Effector memory CD8-positive, alpha-beta T cell (primary cell): Measurements from ENCODE around the gene OR4D1.
"Not testable (repeated sequence)": the region's sequence is repeated elsewhere in the genome, so short reads cannot be mapped to it uniquely, and the experiment has no call there.

ENCODE experiments used
- ATAC-seq: fragments of 150-1000 bp; cut with Tn5 transposase; replicated peaks from 2 replicates; pipeline ENCODE4 v1.10.0; 2021; ENCODE audit warnings: mild to moderate bottlenecking, moderate library complexity
- DNase-seq, 3 experiments: peaks; one replicate each; pipeline ENCODE4 v3.0.0; 2021
- H3K27ac Mint-ChIP-seq, 2 donors: one replicate each; pipeline ENCODE4 v1.8.0; 2022; ENCODE audit warnings: mild to moderate bottlenecking in 2 of 2, mixed read lengths in 2 of 2, moderate library complexity in 2 of 2
- H3K27me3 Mint-ChIP-seq, 2 donors: one replicate each; pipeline ENCODE4 v1.8.0; 2022; ENCODE audit warnings: mixed read lengths in 2 of 2
- H3K36me3 Mint-ChIP-seq: one replicate; pipeline ENCODE4 v1.8.0; 2022; ENCODE audit warnings: mild to moderate bottlenecking, moderate library complexity, mixed read lengths; ENCODE audit not compliant: insufficient read depth
- H3K4me1 Mint-ChIP-seq, 2 donors: one replicate each; pipeline ENCODE4 v1.8.0; 2022; ENCODE audit warnings: low read depth in 2 of 2, mixed read lengths in 2 of 2
- H3K4me3 Mint-ChIP-seq, 2 donors: one replicate each; pipeline ENCODE4 v1.8.0; 2022; ENCODE audit warnings: mild to moderate bottlenecking in 2 of 2, mixed read lengths in 2 of 2, moderate library complexity in 2 of 2
- H3K9me3 Mint-ChIP-seq, 2 donors: one replicate each; pipeline ENCODE4 v1.8.0; 2022; ENCODE audit warnings: mixed read lengths in 2 of 2
- total RNA-seq, 9 experiments: gene quantifications; one replicate each; lab custom pipeline; 2026; lab: John Stamatoyannopoulos, UW

The OR4D1 gene
- total RNA-seq = 0 to 2.6 (median 0.12) reads per million in 9 experiments

- peaks cover 8 to 31% of the 10 kb centered on the region in 2 donors for H3K9me3 Mint-ChIP-seq
- ATAC-seq (no peak), DNase-seq (no peak)
- H3K4me3 Mint-ChIP-seq = no peak within 1 kb of the TSS
- no peaks in the 10 kb centered on the region for H3K27me3 Mint-ChIP-seq
- peak within 1 kb of the TSS in 1 of 2 donors; percentile 9 for H3K27ac Mint-ChIP-seq
- peaks cover 11 to 43% of the 10 kb centered on the region in 2 donors for H3K4me1 Mint-ChIP-seq
- peaks cover 7% of the 10 kb centered on the region for H3K36me3 Mint-ChIP-seq
These were observed at the start of gene OR4D1 for GRCh38 chr17:58147930-58148434. TSS of gene OR4D1 (plus strand) at chr17:58148384. CDS start at chr17:58155154, 6,770 bp downstream.

GRCh38 chr17:58100506-58100905 lies 47.7 kb upstream of the OR4D1 start:
- peaks cover 3% of the 10 kb centered on the region for H3K36me3 Mint-ChIP-seq

GRCh38 chr17:58101898-58102297 lies 46.3 kb upstream of the OR4D1 start:
- not testable (repeated sequence) for ATAC-seq, H3K27me3 Mint-ChIP-seq, H3K4me3 Mint-ChIP-seq, H3K9me3 Mint-ChIP-seq, H3K27ac Mint-ChIP-seq, DNase-seq, H3K36me3 Mint-ChIP-seq
- H3K4me1 Mint-ChIP-seq = peaks cover 2 to 17% of the 10 kb centered on the region in 2 donors

More at GRCh38 chr17:58100506-58100905, 47.7 kb upstream of the OR4D1 start:
- DNase-seq (no peak), ATAC-seq (no peak)
- Mint-ChIP-seq H3K27me3 (no peaks in the 10 kb centered on the region), H3K27ac (no peak overlapping the region), H3K4me3 (no peak overlapping the region), H3K4me1 (peaks cover 2 to 17% of the 10 kb centered on the region in 2 donors), H3K9me3 (no peaks in the 10 kb centered on the region)

- Mint-ChIP-seq H3K9me3 (no peaks in the 10 kb centered on the region), H3K27ac (no peak overlapping the region), H3K36me3 (no peaks in the 10 kb centered on the region), H3K4me1 (peaks cover 0 to 4% of the 10 kb centered on the region in 2 donors), H3K4me3 (no peak overlapping the region), H3K27me3 (no peaks in the 10 kb centered on the region)
- ATAC-seq (no peak), DNase-seq (no peak)
These were observed 43.1 kb upstream of the OR4D1 start for GRCh38 chr17:58105093-58105492.

- Mint-ChIP-seq H3K4me1 (no peaks in the 10 kb centered on the region), H3K27me3 (peaks cover 5 to 8% of the 10 kb centered on the region in 2 donors), H3K9me3 (no peaks in the 10 kb centered on the region), H3K36me3 (no peaks in the 10 kb centered on the region), H3K27ac (no peak overlapping the region), H3K4me3 (no peak overlapping the region)
- ATAC-seq = no peak
- DNase-seq = no peak
These were observed 40.9 kb upstream of the OR4D1 start for GRCh38 chr17:58107306-58107705.

GRCh38 chr17:58109197-58109596 lies 39.0 kb upstream of the OR4D1 start:
- DNase-seq (no peak), ATAC-seq (no peak)
- Mint-ChIP-seq H3K27ac (no peak overlapping the region), H3K9me3 (no peaks in the 10 kb centered on the region), H3K4me1 (no peaks in the 10 kb centered on the region), H3K36me3 (no peaks in the 10 kb centered on the region), H3K27me3 (peaks cover 5 to 8% of the 10 kb centered on the region in 2 donors), H3K4me3 (no peak overlapping the region)

- H3K27ac Mint-ChIP-seq = no peak overlapping the region
- H3K4me1 Mint-ChIP-seq = no peaks in the 10 kb centered on the region
- no peaks in the 10 kb centered on the region for H3K36me3 Mint-ChIP-seq
- no peak overlapping the region for H3K4me3 Mint-ChIP-seq
- no peak for ATAC-seq
- no peaks in the 10 kb centered on the region for H3K9me3 Mint-ChIP-seq
- no peak for DNase-seq
- H3K27me3 Mint-ChIP-seq = peaks cover 5 to 8% of the 10 kb centered on the region in 2 donors
These were observed 38.2 kb upstream of the OR4D1 start for GRCh38 chr17:58110012-58110411.

- DNase-seq = no peak
- H3K27me3 Mint-ChIP-seq = peaks cover 14 to 25% of the 10 kb centered on the region in 2 donors
- H3K36me3 Mint-ChIP-seq = no peaks in the 10 kb centered on the region
- no peaks in the 10 kb centered on the region for H3K4me1 Mint-ChIP-seq
- ATAC-seq = no peak
- no peak overlapping the region for H3K4me3 Mint-ChIP-seq
- no peaks in the 10 kb centered on the region for H3K9me3 Mint-ChIP-seq
- no peak overlapping the region for H3K27ac Mint-ChIP-seq
These were observed 36.5 kb upstream of the OR4D1 start for GRCh38 chr17:58111676-58112075.

- Mint-ChIP-seq H3K36me3 (no peaks in the 10 kb centered on the region), H3K4me1 (no peaks in the 10 kb centered on the region), H3K9me3 (no peaks in the 10 kb centered on the region), H3K4me3 (no peak overlapping the region), H3K27me3 (peaks cover 21 to 33% of the 10 kb centered on the region in 2 donors), H3K27ac (no peak overlapping the region)
- ATAC-seq (peak; percentile 93), DNase-seq (peak; percentile 84 to 91 (median 85))
These were observed 35.1 kb upstream of the OR4D1 start for GRCh38 chr17:58112970-58113631.

- H3K4me1 Mint-ChIP-seq = no peaks in the 10 kb centered on the region
- H3K9me3 Mint-ChIP-seq = no peaks in the 10 kb centered on the region
- peaks cover 24 to 38% of the 10 kb centered on the region in 2 donors for H3K27me3 Mint-ChIP-seq
- ATAC-seq = no peak
- H3K4me3 Mint-ChIP-seq = no peak overlapping the region
- DNase-seq = no peak
- no peak overlapping the region for H3K27ac Mint-ChIP-seq
- no peaks in the 10 kb centered on the region for H3K36me3 Mint-ChIP-seq
These were observed 34.2 kb upstream of the OR4D1 start for GRCh38 chr17:58113947-58114346.

GRCh38 chr17:58117382-58117781 lies 30.8 kb upstream of the OR4D1 start:
- Mint-ChIP-seq H3K4me1 (peaks cover 3 to 9% of the 10 kb centered on the region in 2 donors), H3K4me3 (no peak overlapping the region), H3K27me3 (peaks cover 28 to 42% of the 10 kb centered on the region in 2 donors), H3K27ac (no peak overlapping the region), H3K9me3 (no peaks in the 10 kb centered on the region), H3K36me3 (peaks cover 10% of the 10 kb centered on the region)
- ATAC-seq = no peak
- DNase-seq = no peak

GRCh38 chr17:58119491-58119890 lies 28.7 kb upstream of the OR4D1 start:
- no peaks in the 10 kb centered on the region for H3K9me3 Mint-ChIP-seq
- peaks cover 6 to 12% of the 10 kb centered on the region in 2 donors for H3K4me1 Mint-ChIP-seq
- ATAC-seq = no peak
- no peak for DNase-seq
- peaks cover 28 to 42% of the 10 kb centered on the region in 2 donors for H3K27me3 Mint-ChIP-seq
- no peak overlapping the region for H3K27ac Mint-ChIP-seq
- peaks cover 10% of the 10 kb centered on the region for H3K36me3 Mint-ChIP-seq
- H3K4me3 Mint-ChIP-seq = no peak overlapping the region

- Mint-ChIP-seq H3K4me3 (no peak overlapping the region), H3K27ac (no peak overlapping the region), H3K36me3 (peaks cover 10% of the 10 kb centered on the region), H3K9me3 (no peaks in the 10 kb centered on the region), H3K27me3 (peaks cover 28 to 39% of the 10 kb centered on the region in 2 donors), H3K4me1 (peaks cover 6 to 12% of the 10 kb centered on the region in 2 donors)
- DNase-seq (peak; percentile 46 to 52 (median 51)), ATAC-seq (peak; percentile 52)
These were observed 27.9 kb upstream of the OR4D1 start for GRCh38 chr17:58120195-58120822.

GRCh38 chr17:58121925-58122324 lies 26.3 kb upstream of the OR4D1 start:
- H3K9me3 Mint-ChIP-seq = no peaks in the 10 kb centered on the region
- no peak overlapping the region for H3K27ac Mint-ChIP-seq
- peaks cover 6 to 12% of the 10 kb centered on the region in 2 donors for H3K4me1 Mint-ChIP-seq
- DNase-seq (peak; percentile 25 to 32 (median 32)), ATAC-seq (peak; percentile 86)
- H3K4me3 Mint-ChIP-seq = no peak overlapping the region
- peaks cover 10% of the 10 kb centered on the region for H3K36me3 Mint-ChIP-seq
- peaks cover 19 to 24% of the 10 kb centered on the region in 2 donors for H3K27me3 Mint-ChIP-seq
